GM23338 (cell line): ENCODE results near the gene NIT1. TPM values are rescaled to one million over a fixed set of nuclear protein-coding genes. Genes with fewer than 3 reads are reported as not detected.
A peak's percentile ranks its signal among the peaks of the same experiment; 100 is the strongest.

Experiments used
- ATAC-seq: fragments of 200-7000 bp; cut with Tn5 transposase; 3 replicates; pipeline ENCODE4 v1.9.1; 2020
- DNase-seq: peaks from one replicate; pipeline ENCODE4 v3.0.0-alpha.2; 2015; ENCODE audit warnings: low spot score
- H2AFZ ChIP-seq: fragments of 200-600 bp; sonication (generic); 2 replicates; pipeline ENCODE4 v1.8.0; 2016; ENCODE audit warnings: antibody characterized with exemption, mild to moderate bottlenecking, moderate library complexity
- H3F3A ChIP-seq: fragments of 200-600 bp; sonication (generic); replicated peaks from 2 replicates; pipeline ENCODE4 v1.8.0; 2017; ENCODE audit warnings: antibody characterized with exemption, mixed run types, low read depth
- H3K27ac ChIP-seq: fragments of 200-600 bp; sonication (generic); 2 replicates; pipeline ENCODE4 v1.6.1; 2016; ENCODE audit warnings: low read depth
- H3K27me3 ChIP-seq: fragments of 200-600 bp; sonication (generic); 2 replicates; pipeline ENCODE4 v1.8.0; 2016; ENCODE audit warnings: mild to moderate bottlenecking, mixed run types, moderate library complexity; ENCODE audit not compliant: insufficient read depth
- H3K36me3 ChIP-seq: fragments of 200-600 bp; sonication (generic); 2 replicates; pipeline ENCODE4 v1.8.0; 2016; ENCODE audit warnings: mild to moderate bottlenecking; ENCODE audit not compliant: insufficient read depth
- H3K4me1 ChIP-seq: fragments of 200-600 bp; sonication (generic); 2 replicates; pipeline ENCODE4 v1.8.0; 2016; ENCODE audit warnings: mild to moderate bottlenecking, moderate library complexity; ENCODE audit not compliant: insufficient read depth
- H3K4me2 ChIP-seq: fragments of 200-600 bp; sonication (generic); 2 replicates; pipeline ENCODE4 v1.7.1; 2017; ENCODE audit warnings: mixed run types
- H3K4me3 ChIP-seq: fragments of 200-600 bp; sonication (generic); 2 replicates; pipeline ENCODE4 v1.6.1; 2016; ENCODE audit warnings: mixed run types
- H3K79me2 ChIP-seq: fragments of 200-600 bp; sonication (generic); replicated peaks from 2 replicates; pipeline ENCODE4 v1.8.0; 2017; ENCODE audit warnings: mild to moderate bottlenecking; ENCODE audit not compliant: insufficient read depth
- H3K9me2 ChIP-seq: fragments of 200-600 bp; sonication (generic); 2 replicates; pipeline ENCODE4 v1.8.0; 2017; ENCODE audit not compliant: insufficient read depth
- H4K20me1 ChIP-seq: fragments of 200-600 bp; sonication (generic); replicated peaks from 2 replicates; pipeline ENCODE4 v1.8.0; 2017; ENCODE audit warnings: mild to moderate bottlenecking; ENCODE audit not compliant: insufficient read depth
- H3K27ac Mint-ChIP-seq: 2 replicates; pipeline ENCODE4 v1.8.0; 2020; ENCODE audit warnings: inconsistent platforms, mild to moderate bottlenecking, moderate library complexity, mixed read lengths
- H3K27me3 Mint-ChIP-seq: 3 replicates; pipeline ENCODE4 v1.8.0; 2022; ENCODE audit warnings: low read depth, mild to moderate bottlenecking, moderate library complexity, mixed read lengths, inconsistent platforms; ENCODE audit not compliant: insufficient read depth, poor library complexity
- H3K36me3 Mint-ChIP-seq: 3 replicates; pipeline ENCODE4 v1.8.0; 2021; ENCODE audit warnings: low read depth, mild to moderate bottlenecking, inconsistent platforms, moderate library complexity, mixed read lengths
- H3K4me1 Mint-ChIP-seq: 3 replicates; pipeline ENCODE4 v1.8.0; 2020; ENCODE audit warnings: mild to moderate bottlenecking, inconsistent platforms, mixed read lengths
- H3K4me3 Mint-ChIP-seq: 3 replicates; pipeline ENCODE4 v1.8.0; 2021; ENCODE audit warnings: moderate library complexity, mild to moderate bottlenecking, inconsistent platforms, mixed read lengths
- H3K9me3 Mint-ChIP-seq: 3 replicates; pipeline ENCODE4 v1.8.0; 2020; ENCODE audit warnings: moderate library complexity, mild to moderate bottlenecking, inconsistent platforms, mixed read lengths
- EZH2 ChIP-seq: fragments of 200-600 bp; sonication (generic); IDR thresholded peaks from one replicate; pipeline ENCODE4 v1.8.0; 2017; ENCODE audit warnings: antibody characterized with exemption, mild to moderate bottlenecking, low read depth; ENCODE audit not compliant: unreplicated experiment
- EZH2phosphoT487 ChIP-seq: fragments of 200-600 bp; sonication (generic); IDR thresholded peaks from one replicate; pipeline ENCODE4 v1.8.1; 2018; ENCODE audit warnings: antibody characterized with exemption; ENCODE audit not compliant: unreplicated experiment
- POLR2AphosphoS5 ChIP-seq: IDR thresholded peaks from 2 replicates; pipeline ENCODE4 v1.6.1; 2016; ENCODE audit warnings: antibody characterized with exemption, low read depth
- ZNF114 ChIP-seq: fragments of 250-450 bp; sonication (Bioruptor Pico); IDR thresholded peaks from 2 replicates; pipeline ENCODE4 v1.5.0; 2020; ENCODE audit warnings: mild to moderate bottlenecking, moderate library complexity
- ZNF331 ChIP-seq: fragments of 250-450 bp; sonication (Bioruptor Pico); IDR thresholded peaks from 2 replicates; pipeline ENCODE4 v1.5.0; 2020; ENCODE audit warnings: low read depth, mild to moderate bottlenecking, moderate library complexity
- polyA plus RNA-seq: library from polyadenylated mRNA; unstranded; fragments of >200 nt; fragmentation: Nextera tagmentation; extraction: Ambion mirVana; gene quantifications from 2 replicates; pipeline ENCODE4 v1.2.1, GENCODE V29; 2016
- total RNA-seq: library from RNA; depleted of rRNA; stranded (reverse); fragments of >200 nt; shearing (Covaris generic); gene quantifications from 2 replicates; pipeline ENCODE4 v1.2.3, GENCODE V29; 2014
- TF ChIP-seq, protein P1 (sequence below), 2 experiments: fragments of 200-600 bp in 1 of 2; sonication (generic) in 1 of 2; conservative IDR thresholded peaks; 2 replicates each; pipeline versions ENCODE4 v1.5.1 to v1.6.1; 2016 to 2017; ENCODE audit warnings: antibody characterized with exemption in 2 of 2, low read depth in 2 of 2, mild to moderate bottlenecking in 2 of 2, moderate library complexity in 1 of 2
- TF ChIP-seq, protein P2 (sequence below): IDR thresholded peaks from 2 replicates; pipeline ENCODE4 v1.6.1; 2016; ENCODE audit warnings: antibody characterized with exemption

Gene NIT1
- total and polyA plus RNA-seq, 2 experiments from 2014 or later = 35.9 to 43.0 TPM

DNA sequence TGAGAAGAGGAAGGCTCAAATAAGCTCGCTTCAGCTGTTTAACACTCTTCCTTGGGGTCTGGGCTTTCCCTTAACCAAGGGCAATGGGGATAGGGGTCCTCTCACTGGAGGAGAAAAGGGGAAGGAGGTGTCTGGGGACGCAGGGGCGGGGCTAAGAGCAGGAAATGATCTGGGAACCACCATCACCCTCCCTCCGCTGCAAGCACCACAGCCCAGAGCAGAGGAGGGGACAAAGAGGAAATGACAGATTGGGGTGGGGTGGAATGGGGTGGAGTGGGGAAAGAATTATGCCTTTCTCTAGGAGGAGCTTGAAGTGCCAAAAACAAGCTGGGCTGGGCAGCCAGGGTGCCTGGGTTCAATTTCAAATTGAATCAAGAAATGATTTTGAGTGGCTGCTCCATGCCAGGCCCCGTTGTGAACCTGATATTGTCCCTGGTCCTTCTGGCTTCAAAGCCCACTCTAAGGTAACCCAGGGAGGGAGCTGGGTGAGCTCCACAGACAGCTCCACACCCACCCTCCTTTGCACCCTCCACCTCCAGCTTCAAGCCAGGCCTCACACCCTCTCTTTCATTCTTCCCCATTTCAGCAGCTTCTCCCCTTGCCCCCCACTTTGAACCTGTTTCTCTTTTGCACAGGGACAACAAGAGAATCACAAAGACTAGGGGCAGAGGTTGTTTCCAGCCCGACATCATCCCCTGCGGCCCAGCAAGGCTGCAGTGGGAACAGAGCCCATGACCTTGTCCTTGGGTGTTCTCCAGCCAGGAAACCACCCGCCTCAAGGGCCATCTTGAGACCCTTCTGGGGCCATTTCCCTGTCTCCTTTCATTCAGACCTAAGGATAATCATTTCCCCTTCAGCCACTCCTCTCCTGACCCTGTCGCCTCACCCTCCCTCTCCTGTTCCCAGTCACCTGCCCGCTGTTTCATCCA lies 49.3 kb upstream of the NIT1 start:
- Histone ChIP-seq H3F3A (no peaks in the 10 kb centered on the region), H3K36me3 (no peaks in the 10 kb centered on the region), H3K79me2 (no peaks in the 10 kb centered on the region), H3K4me1 (peaks cover 10% of the 10 kb centered on the region; the same call in 1 of the 2 replicates), H3K27me3 (no peaks in the 10 kb centered on the region), H3K27ac (no peak overlapping the region), H4K20me1 (no peaks in the 10 kb centered on the region), H3K9me2 (no peaks in the 10 kb centered on the region), H3K4me2 (no peak overlapping the region), H3K4me3 (no peak overlapping the region), H2AFZ (peak overlapping the region; percentile 89)
- no peak overlapping the region for H3K4me3 Mint-ChIP-seq
- no peak for TF ChIP-seq ZNF114
- no peak for TF ChIP-seq POLR2AphosphoS5
- no peak overlapping the region; the same call in 1 of the 2 replicates for H3K27ac Mint-ChIP-seq
- ATAC-seq = peak; percentile 61
- H3K9me3 Mint-ChIP-seq = no peaks in the 10 kb centered on the region; the same call in 2 of the 3 replicates
- DNase-seq = peak; percentile 56
- H3K36me3 Mint-ChIP-seq = no peaks in the 10 kb centered on the region
- H3K4me1 Mint-ChIP-seq = peaks cover 11% of the 10 kb centered on the region
- H3K27me3 Mint-ChIP-seq = peaks cover 12% of the 10 kb centered on the region

DNA sequence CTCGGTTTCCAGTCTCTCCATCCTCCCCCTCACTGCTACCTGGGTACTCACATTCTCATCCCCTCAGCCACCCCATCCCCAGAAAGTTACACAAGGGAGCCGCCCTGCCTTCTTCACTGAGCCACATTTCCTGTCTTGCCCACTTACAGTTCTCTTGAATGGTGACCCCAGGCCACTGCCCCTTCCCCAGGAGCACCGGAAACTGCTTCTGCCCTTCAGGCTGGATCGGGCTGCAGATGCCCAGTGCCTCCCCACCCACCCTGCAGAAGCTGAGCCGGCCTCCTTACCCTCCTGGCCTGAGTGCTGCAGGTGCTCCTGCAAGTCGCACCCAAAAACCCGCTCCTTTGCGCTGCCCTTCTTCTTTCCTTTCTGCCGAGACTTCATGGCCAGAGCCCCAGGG lies 48.7 kb upstream of the NIT1 start:
- H3K36me3 ChIP-seq = no peaks in the 10 kb centered on the region
- Mint-ChIP-seq H3K27me3 (peaks cover 14% of the 10 kb centered on the region), H3K27ac (no peak overlapping the region; the same call in 1 of the 2 replicates), H3K36me3 (no peaks in the 10 kb centered on the region), H3K4me1 (peaks cover 6% of the 10 kb centered on the region; the same call in 2 of the 3 replicates), H3K9me3 (no peaks in the 10 kb centered on the region; the same call in 2 of the 3 replicates), H3K4me3 (no peak overlapping the region)
- no peak overlapping the region for H3K27ac ChIP-seq
- no peak overlapping the region for H3K4me3 ChIP-seq
- no peaks in the 10 kb centered on the region for H3K27me3 ChIP-seq
- H4K20me1 ChIP-seq = no peaks in the 10 kb centered on the region
- 0 out of 2 replicates have a peak, but pooled peaks cover 4% of the 10 kb centered on the region for H3K4me1 ChIP-seq
- no peaks in the 10 kb centered on the region for H3K9me2 ChIP-seq
- ATAC-seq = no peak
- no peak overlapping the region for H3K4me2 ChIP-seq
- TF ChIP-seq, protein P1, sequence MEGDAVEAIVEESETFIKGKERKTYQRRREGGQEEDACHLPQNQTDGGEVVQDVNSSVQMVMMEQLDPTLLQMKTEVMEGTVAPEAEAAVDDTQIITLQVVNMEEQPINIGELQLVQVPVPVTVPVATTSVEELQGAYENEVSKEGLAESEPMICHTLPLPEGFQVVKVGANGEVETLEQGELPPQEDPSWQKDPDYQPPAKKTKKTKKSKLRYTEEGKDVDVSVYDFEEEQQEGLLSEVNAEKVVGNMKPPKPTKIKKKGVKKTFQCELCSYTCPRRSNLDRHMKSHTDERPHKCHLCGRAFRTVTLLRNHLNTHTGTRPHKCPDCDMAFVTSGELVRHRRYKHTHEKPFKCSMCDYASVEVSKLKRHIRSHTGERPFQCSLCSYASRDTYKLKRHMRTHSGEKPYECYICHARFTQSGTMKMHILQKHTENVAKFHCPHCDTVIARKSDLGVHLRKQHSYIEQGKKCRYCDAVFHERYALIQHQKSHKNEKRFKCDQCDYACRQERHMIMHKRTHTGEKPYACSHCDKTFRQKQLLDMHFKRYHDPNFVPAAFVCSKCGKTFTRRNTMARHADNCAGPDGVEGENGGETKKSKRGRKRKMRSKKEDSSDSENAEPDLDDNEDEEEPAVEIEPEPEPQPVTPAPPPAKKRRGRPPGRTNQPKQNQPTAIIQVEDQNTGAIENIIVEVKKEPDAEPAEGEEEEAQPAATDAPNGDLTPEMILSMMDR (conservative IDR thresholded peaks at IDR 0.05; ENCODE audit: low read depth in 2 of 2) = no peak
- TF ChIP-seq, protein P2, sequence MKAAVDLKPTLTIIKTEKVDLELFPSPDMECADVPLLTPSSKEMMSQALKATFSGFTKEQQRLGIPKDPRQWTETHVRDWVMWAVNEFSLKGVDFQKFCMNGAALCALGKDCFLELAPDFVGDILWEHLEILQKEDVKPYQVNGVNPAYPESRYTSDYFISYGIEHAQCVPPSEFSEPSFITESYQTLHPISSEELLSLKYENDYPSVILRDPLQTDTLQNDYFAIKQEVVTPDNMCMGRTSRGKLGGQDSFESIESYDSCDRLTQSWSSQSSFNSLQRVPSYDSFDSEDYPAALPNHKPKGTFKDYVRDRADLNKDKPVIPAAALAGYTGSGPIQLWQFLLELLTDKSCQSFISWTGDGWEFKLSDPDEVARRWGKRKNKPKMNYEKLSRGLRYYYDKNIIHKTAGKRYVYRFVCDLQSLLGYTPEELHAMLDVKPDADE = no peak
- no peaks in the 10 kb centered on the region for H3K79me2 ChIP-seq
- H2AFZ ChIP-seq = no peak overlapping the region
- H3F3A ChIP-seq = no peaks in the 10 kb centered on the region
- DNase-seq = no peak

DNA sequence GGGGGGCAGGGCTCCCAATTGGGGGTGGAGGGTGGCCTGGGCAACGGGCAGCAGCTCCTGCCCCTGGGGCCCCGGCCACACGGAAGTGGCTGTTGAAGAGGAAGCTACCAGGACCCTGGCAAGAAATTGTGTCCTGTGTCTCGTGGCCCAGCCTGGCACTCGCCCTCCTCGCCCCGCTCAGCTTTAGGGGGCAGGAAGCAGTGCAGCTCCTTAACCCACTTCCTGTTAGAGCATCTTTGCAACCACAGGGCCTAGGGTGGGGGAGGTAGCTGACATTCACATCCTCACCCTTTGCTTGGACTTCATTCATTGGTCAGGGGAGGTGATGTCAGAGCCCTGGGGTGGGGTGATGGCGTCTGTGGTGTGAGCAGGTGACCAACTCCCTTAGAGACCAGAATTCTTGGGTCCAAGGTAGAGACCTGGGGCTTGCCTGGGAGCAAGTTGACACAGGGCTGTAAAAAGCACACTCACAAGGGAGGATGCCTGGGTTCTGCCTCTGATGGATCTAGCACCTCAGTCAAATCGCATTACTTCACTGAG lies 48.1 kb upstream of the NIT1 start, which contains the start of gene ARHGAP30:
ARHGAP30 (minus strand) TSS at position 161 of the 540 bp plus-strand sequence. CDS start 267 bp downstream, outside the sequence.
- no peak within 1 kb of the TSS for H3K4me3 Mint-ChIP-seq
- H3K27ac Mint-ChIP-seq = no peak within 1 kb of the TSS; the same call in 1 of the 2 replicates
- H2AFZ ChIP-seq = 0 out of 2 replicates have a peak within 1 kb of the TSS, but pooled peaks have one; percentile 89
- H3K27me3 ChIP-seq = no peaks in the 10 kb centered on the region
- 0 out of 2 replicates have a peak, but pooled peaks cover 4% of the 10 kb centered on the region for H3K4me1 ChIP-seq
- ATAC-seq (peak; percentile 16; the same call in 1 of the 3 replicates), DNase-seq (peak; percentile 41)
- no peaks in the 10 kb centered on the region for H3F3A ChIP-seq
- H3K9me3 Mint-ChIP-seq = no peaks in the 10 kb centered on the region
- peaks cover 14% of the 10 kb centered on the region for H3K27me3 Mint-ChIP-seq
- no peaks in the 10 kb centered on the region for H3K36me3 ChIP-seq
- no peaks in the 10 kb centered on the region for H3K9me2 ChIP-seq
- H3K4me3 ChIP-seq = no peak within 1 kb of the TSS
- no peak within 1 kb of the TSS for H3K4me2 ChIP-seq
- peaks cover 5% of the 10 kb centered on the region; the same call in 2 of the 3 replicates for H3K4me1 Mint-ChIP-seq
- no peaks in the 10 kb centered on the region for H3K36me3 Mint-ChIP-seq
- H3K27ac ChIP-seq = no peak within 1 kb of the TSS
- no peaks in the 10 kb centered on the region for H4K20me1 ChIP-seq
- no peaks in the 10 kb centered on the region for H3K79me2 ChIP-seq
- TF ChIP-seq POLR2AphosphoS5 (no peak), EZH2phosphoT487 (no peak), EZH2 (no peak), ZNF114 (no peak), ZNF331 (CRISPR knock-in tag) (no peak)
- TF ChIP-seq, protein P1 (conservative IDR thresholded peaks at IDR 0.05; ENCODE audit: low read depth in 2 of 2) = no peak
